H1 (cell line): Measurements from ENCODE around the gene HES1. TPM values are rescaled to one million over a fixed set of nuclear protein-coding genes. Genes with fewer than 3 reads are reported as not detected.

Experiments used
- CTCF ChIA-PET: fragments of 300-600 bp; sonication (Branson Sonifier 250); formaldehyde crosslinking; loops from one replicate; lab custom pipeline; 2021; ENCODE audit not compliant: partially characterized antibody; lab: Charles Lee
- POLR2A ChIA-PET: fragments of 300-600 bp; sonication (Branson Sonifier 250); formaldehyde crosslinking; loops from one replicate; lab custom pipeline; 2021; ENCODE audit warnings: inconsistent platforms; ENCODE audit not compliant: partially characterized antibody; lab: Charles Lee
- DNase-seq, 2 experiments: peaks; one replicate each; pipeline versions ENCODE4 v3.0.0 to v3.0.0-alpha.2; 2010 to 2022; ENCODE audit warnings: low spot score in 2 of 2, low read depth in 1 of 2, mixed read lengths in 1 of 2
- FAIRE-seq: peaks from 2 replicates; lab custom pipeline; 2011; peaks lifted over from hg19 to GRCh38; lab: Jason Lieb, UNC
- H2AFZ ChIP-seq: 2 replicates; pipeline ENCODE4 v1.8.1; 2012; ENCODE audit warnings: low read length, inconsistent platforms
- H2AK5ac ChIP-seq: 2 replicates; pipeline ENCODE4 v1.6.1; 2013; ENCODE audit warnings: low read depth, low read length
- H2BK120ac ChIP-seq: replicated peaks from 2 replicates; pipeline ENCODE3; 2013; ENCODE audit warnings: low read depth, low read length, inconsistent platforms
- H2BK12ac ChIP-seq: 2 replicates; pipeline ENCODE4 v1.6.1; 2013; ENCODE audit warnings: low read depth, low read length
- H2BK15ac ChIP-seq: 2 replicates; pipeline ENCODE4 v1.6.1; 2013; ENCODE audit warnings: low read length
- H2BK20ac ChIP-seq: 2 replicates; pipeline ENCODE4 v1.6.1; 2013; ENCODE audit warnings: low read length
- H2BK5ac ChIP-seq: 2 replicates; pipeline ENCODE4 v1.6.1; 2013; ENCODE audit warnings: low read depth, low read length
- H3K14ac ChIP-seq: 2 replicates; pipeline ENCODE4 v1.6.1; 2013; ENCODE audit warnings: inconsistent platforms; ENCODE audit not compliant: insufficient read length
- H3K18ac ChIP-seq: 2 replicates; pipeline ENCODE4 v1.6.1; 2013; ENCODE audit warnings: low read length; ENCODE audit errors: extremely low read depth
- H3K23ac ChIP-seq: 2 replicates; pipeline ENCODE4 v1.6.1; 2013; ENCODE audit warnings: inconsistent platforms; ENCODE audit not compliant: insufficient read length
- H3K23me2 ChIP-seq: 2 replicates; pipeline ENCODE4 v1.6.1; 2013; ENCODE audit warnings: low read depth, low read length
- H3K27ac ChIP-seq: 2 replicates; pipeline ENCODE4 v1.6.1; 2011; ENCODE audit warnings: low read depth, low read length, inconsistent platforms
- H3K27me3 ChIP-seq, 4 experiments: replicated peaks in 1 of 4; 1 replicate in 1 of 4; 2 replicates in 3 of 4; pipeline versions ENCODE4 v1.6.1 to v1.8.1; 2011 to 2013; ENCODE audit warnings: low read length in 3 of 4, mild to moderate bottlenecking in 3 of 4, inconsistent platforms in 2 of 4, mixed read lengths in 2 of 4, moderate library complexity in 1 of 4; ENCODE audit not compliant: control insufficient read depth in 3 of 4, insufficient read depth in 3 of 4; ENCODE audit errors: extremely low read depth in 1 of 4
- H3K36me3 ChIP-seq, 4 experiments: 2 replicates each; pipeline versions ENCODE4 v1.6.1 to v1.8.1; 2011 to 2013; ENCODE audit warnings: mild to moderate bottlenecking in 4 of 4, low read length in 3 of 4, moderate library complexity in 2 of 4, control low read depth in 1 of 4, inconsistent platforms in 1 of 4; ENCODE audit not compliant: insufficient read depth in 4 of 4, control insufficient read depth in 2 of 4
- H3K4ac ChIP-seq: replicated peaks from 2 replicates; pipeline ENCODE3; 2013; ENCODE audit warnings: low read length, low read depth, mixed read lengths, inconsistent platforms; ENCODE audit not compliant: insufficient read length
- H3K4me1 ChIP-seq, 4 experiments: replicated peaks in 1 of 4; 1 replicate in 1 of 4; 2 replicates in 3 of 4; pipeline versions ENCODE4 v1.6.1 to v1.8.1; 2011 to 2013; ENCODE audit warnings: low read length in 3 of 4, inconsistent platforms in 2 of 4, mixed read lengths in 1 of 4; ENCODE audit not compliant: insufficient read depth in 4 of 4, control insufficient read depth in 3 of 4
- H3K4me2 ChIP-seq, 2 experiments: 2 replicates each; pipeline versions ENCODE4 v1.6.1 to v1.8.1; 2011 to 2013; ENCODE audit warnings: low read depth in 2 of 2, low read length in 2 of 2, control low read depth in 1 of 2, inconsistent platforms in 1 of 2, mild to moderate bottlenecking in 1 of 2; ENCODE audit not compliant: insufficient read depth in 1 of 2
- H3K4me3 ChIP-seq, 4 experiments: fragments of 200-600, 300-600 bp in 1 of 4; sonication (generic), shearing (Covaris generic), sonication (Bioruptor Twin) in 1 of 4; 2 replicates each; pipeline versions ENCODE4 v1.5.1 to v1.8.1; 2011 to 2016; ENCODE audit warnings: low read length in 4 of 4, low read depth in 3 of 4, control low read depth in 2 of 4, inconsistent platforms in 2 of 4, mild to moderate bottlenecking in 2 of 4, mixed read lengths in 1 of 4, moderate library complexity in 1 of 4; ENCODE audit not compliant: insufficient read depth in 2 of 4; ENCODE audit errors: extremely low read depth in 1 of 4
- H3K56ac ChIP-seq: replicated peaks from 2 replicates; pipeline ENCODE3; 2013; ENCODE audit warnings: low read depth, mild to moderate bottlenecking, mixed read lengths, low read length, inconsistent platforms; ENCODE audit not compliant: insufficient read length
- H3K79me1 ChIP-seq: 2 replicates; pipeline ENCODE4 v1.6.1; 2013; ENCODE audit warnings: low read depth, low read length, control low read depth
- H3K79me2 ChIP-seq, 2 experiments: 2 replicates each; pipeline versions ENCODE4 v1.6.1 to v1.8.1; 2012 to 2013; ENCODE audit warnings: low read length in 2 of 2, mild to moderate bottlenecking in 2 of 2, inconsistent platforms in 1 of 2; ENCODE audit not compliant: insufficient read depth in 2 of 2, control insufficient read depth in 1 of 2
- H3K9ac ChIP-seq, 4 experiments: replicated peaks in 1 of 4; 1 replicate in 1 of 4; 2 replicates in 3 of 4; pipeline versions ENCODE4 v1.6.1 to v1.8.1; 2011 to 2013; ENCODE audit warnings: low read depth in 3 of 4, low read length in 3 of 4, control low read depth in 2 of 4, mild to moderate bottlenecking in 2 of 4, moderate library complexity in 2 of 4, inconsistent platforms in 1 of 4; ENCODE audit errors: extremely low read depth in 1 of 4
- H3K9me3 ChIP-seq, 2 experiments: 2 replicates each; pipeline versions ENCODE4 v1.6.1 to v1.8.1; 2012 to 2013; ENCODE audit warnings: mild to moderate bottlenecking in 2 of 2, moderate library complexity in 2 of 2, control low read depth in 1 of 2, inconsistent platforms in 1 of 2, low read depth in 1 of 2, low read length in 1 of 2, mixed read lengths in 1 of 2; ENCODE audit not compliant: insufficient read depth in 2 of 2
- H4K20me1 ChIP-seq, 2 experiments: replicated peaks in 1 of 2; 2 replicates each; pipeline versions ENCODE3 to v1.8.1; 2011 to 2013; ENCODE audit warnings: inconsistent platforms in 2 of 2, low read length in 2 of 2, mild to moderate bottlenecking in 1 of 2; ENCODE audit not compliant: insufficient read depth in 2 of 2, control insufficient read depth in 1 of 2
- H4K5ac ChIP-seq: 2 replicates; pipeline ENCODE4 v1.6.1; 2013; ENCODE audit warnings: low read length, low read depth, mixed read lengths, inconsistent platforms; ENCODE audit not compliant: insufficient read length
- H4K8ac ChIP-seq: 2 replicates; pipeline ENCODE4 v1.8.0; 2013; ENCODE audit warnings: mild to moderate bottlenecking, moderate library complexity, low read length, inconsistent platforms; ENCODE audit not compliant: insufficient read depth; ENCODE audit errors: extremely low read depth
- H4K91ac ChIP-seq: replicated peaks from 2 replicates; pipeline ENCODE3; 2013; ENCODE audit warnings: low read length, mixed read lengths, inconsistent platforms; ENCODE audit not compliant: insufficient read length
- CEBPB ChIP-seq: IDR thresholded peaks from 2 replicates; pipeline ENCODE4 v1.6.1; 2012; ENCODE audit warnings: low read depth, low read length
- CHD1 ChIP-seq: IDR thresholded peaks from 2 replicates; pipeline ENCODE4 v1.6.1; 2012; ENCODE audit warnings: low read depth, low read length, improper control_type of control experiment
- EGR1 ChIP-seq: IDR thresholded peaks from 2 replicates; pipeline ENCODE4 v1.6.1; 2011; ENCODE audit warnings: low read depth, low read length, borderline replicate concordance
- HDAC6 ChIP-seq: IDR thresholded peaks from one replicate; pipeline ENCODE4 v1.7.1; 2012; ENCODE audit warnings: low read depth, mild to moderate bottlenecking, inconsistent platforms, low read length, moderate library complexity
- MAFK ChIP-seq: IDR thresholded peaks from 2 replicates; pipeline ENCODE4 v1.6.1; 2012; ENCODE audit warnings: low read depth, mild to moderate bottlenecking, improper control_type of control experiment, low read length
- POU5F1 ChIP-seq: IDR thresholded peaks from 2 replicates; pipeline ENCODE4 v1.6.1; 2011; ENCODE audit warnings: low read depth, mild to moderate bottlenecking, low read length, moderate library complexity
- SP4 ChIP-seq: IDR thresholded peaks from 2 replicates; pipeline ENCODE4 v1.6.1; 2012; ENCODE audit warnings: low read length, inconsistent platforms
- SUZ12 ChIP-seq: fragments of 200-600 bp; sonication (generic); IDR thresholded peaks from 2 replicates; pipeline ENCODE4 v1.6.1; 2012; ENCODE audit warnings: mild to moderate bottlenecking, inconsistent platforms, low read length, moderate library complexity, mixed read lengths
- WGBS, 2 experiments: shearing (Covaris generic) in 1 of 2; methylation state at CpG; one replicate each; pipeline versions ENCODE4 v1.1.6 to v1.1.7; 2013 to 2015; ENCODE audit warnings: low lambda C conversion rate in 2 of 2, mixed read lengths in 2 of 2, inconsistent platforms in 1 of 2, low coverage in 1 of 2, missing lambda C conversion rate in 1 of 2; ENCODE audit not compliant: insufficient replicate concordance in 2 of 2, insufficient coverage in 1 of 2, insufficient read length in 1 of 2; ENCODE audit errors: extremely low coverage in 1 of 2, missing lambda C conversion rate in 1 of 2; 5-methylcytosine and 5-hydroxymethylcytosine counted together
- polyA plus RNA-seq, 7 experiments: library from polyadenylated mRNA; depleted of rRNA in 3 of 7; stranded (reverse) in 5 of 7; unstranded in 2 of 7; fragments of >200 nt in 5 of 7; fragments of 200-250 nt in 2 of 7; gene quantifications; 1 replicate in 5 of 7; 2 replicates in 1 of 7; 4 replicates in 1 of 7; pipeline versions ENCODE4 v1.2.1 to v1.2.3, GENCODE V29; 2011 to 2013; ENCODE audit warnings: missing spikeins in 2 of 7, mixed read lengths in 2 of 7
- total RNA-seq: library from RNA; stranded (reverse); fragmentation: NEBNext Ultra II Directional; extraction: Animal tissue kit (Norgen Biotek cat#: 25700); gene quantifications from 2 replicates; pipeline ENCODE4 v1.2.1, GENCODE V29; 2021
- TF ChIP-seq, protein P1 (sequence below), 3 experiments: IDR thresholded peaks; 1 replicate in 2 of 3; 2 replicates in 1 of 3; pipeline versions ENCODE4 v1.5.1 to v1.6.1; 2011; ENCODE audit warnings: low read length in 3 of 3, mild to moderate bottlenecking in 3 of 3, inconsistent platforms in 2 of 3, low read depth in 1 of 3, moderate library complexity in 1 of 3; ENCODE audit not compliant: insufficient read depth in 1 of 3; ENCODE audit errors: control extremely low read depth in 1 of 3
- TF ChIP-seq, protein P2 (sequence below): IDR thresholded peaks from 2 replicates; pipeline ENCODE4 v1.6.1; 2012; ENCODE audit warnings: inconsistent platforms

HES1 gene
- total and polyA plus RNA-seq, 2 of the 8 experiments (the other 6 are each of a cell fraction or from before 2014, with no cell fraction given): 7.9 to 12.9 TPM

- no peaks in the 10 kb centered on the region for H3K23me2 ChIP-seq
- H3K14ac ChIP-seq: no peak overlapping the region
- no peak overlapping the region for H2BK20ac ChIP-seq
- no peak overlapping the region for H3K23ac ChIP-seq
- H2AK5ac ChIP-seq: no peak overlapping the region
- H3K9ac ChIP-seq: no peak overlapping the region
- H2BK120ac ChIP-seq: no peak overlapping the region
- H3K4ac ChIP-seq: no peak overlapping the region
- POLR2A ChIA-PET: no interaction called here
- CTCF ChIA-PET: interaction anchor here (0.6 to 1.8 kb wide), 5 partner anchors 10 to 131 kb away, joined by 3 to 4 read pairs (median 3); no protein-coding TSS in a partner anchor
- H4K5ac ChIP-seq: no peak overlapping the region
- H3K56ac ChIP-seq: no peak overlapping the region
- H2AFZ ChIP-seq: no peak overlapping the region
- no peaks in the 10 kb centered on the region; a peak in 1 of 7 replicates for H3K27me3 ChIP-seq
- H2BK15ac ChIP-seq: no peak overlapping the region
- H2BK5ac ChIP-seq: 0 out of 2 replicates have a peak overlapping the region, but pooled peaks have one; percentile 39
- H3K9me3 ChIP-seq: no peaks in the 10 kb centered on the region
- H4K91ac ChIP-seq: no peak overlapping the region
- H3K18ac ChIP-seq: no peak overlapping the region
- peaks cover 0 to 12% (median 0%) of the 10 kb centered on the region in 4 experiments; a peak in 4 of 7 replicates for H3K4me1 ChIP-seq
- no peaks in the 10 kb centered on the region for H3K79me1 ChIP-seq
- no peak overlapping the region for H4K8ac ChIP-seq
- FAIRE-seq: no peak
- WGBS, 2 experiments: 82% methylated on average over 15 of the region's 15 CpGs; no CpG with 5 or more reads in 1 of the 2 experiments
- H3K4me3 ChIP-seq: no peak overlapping the region
- no peak overlapping the region for H2BK12ac ChIP-seq
- no peaks in the 10 kb centered on the region for H3K36me3 ChIP-seq
- no peaks in the 10 kb centered on the region for H4K20me1 ChIP-seq
- H3K79me2 ChIP-seq: no peaks in the 10 kb centered on the region
- no peak overlapping the region for H3K27ac ChIP-seq
- no peak for DNase-seq
- H3K4me2 ChIP-seq: no peak overlapping the region
- TF ChIP-seq, protein P1, sequence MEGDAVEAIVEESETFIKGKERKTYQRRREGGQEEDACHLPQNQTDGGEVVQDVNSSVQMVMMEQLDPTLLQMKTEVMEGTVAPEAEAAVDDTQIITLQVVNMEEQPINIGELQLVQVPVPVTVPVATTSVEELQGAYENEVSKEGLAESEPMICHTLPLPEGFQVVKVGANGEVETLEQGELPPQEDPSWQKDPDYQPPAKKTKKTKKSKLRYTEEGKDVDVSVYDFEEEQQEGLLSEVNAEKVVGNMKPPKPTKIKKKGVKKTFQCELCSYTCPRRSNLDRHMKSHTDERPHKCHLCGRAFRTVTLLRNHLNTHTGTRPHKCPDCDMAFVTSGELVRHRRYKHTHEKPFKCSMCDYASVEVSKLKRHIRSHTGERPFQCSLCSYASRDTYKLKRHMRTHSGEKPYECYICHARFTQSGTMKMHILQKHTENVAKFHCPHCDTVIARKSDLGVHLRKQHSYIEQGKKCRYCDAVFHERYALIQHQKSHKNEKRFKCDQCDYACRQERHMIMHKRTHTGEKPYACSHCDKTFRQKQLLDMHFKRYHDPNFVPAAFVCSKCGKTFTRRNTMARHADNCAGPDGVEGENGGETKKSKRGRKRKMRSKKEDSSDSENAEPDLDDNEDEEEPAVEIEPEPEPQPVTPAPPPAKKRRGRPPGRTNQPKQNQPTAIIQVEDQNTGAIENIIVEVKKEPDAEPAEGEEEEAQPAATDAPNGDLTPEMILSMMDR (IDR thresholded peaks at IDR 0.05; ENCODE audit: control extremely low read depth in 1 of 3, insufficient read depth in 1 of 3, low read depth in 1 of 3, low read length in 3 of 3): no peak
- TF ChIP-seq CHD1 (no peak), SUZ12 (no peak), CEBPB (no peak), MAFK (no peak), POU5F1 (no peak), SP4 (no peak), EGR1 (no peak), HDAC6 (no peak)
- TF ChIP-seq, protein P2, sequence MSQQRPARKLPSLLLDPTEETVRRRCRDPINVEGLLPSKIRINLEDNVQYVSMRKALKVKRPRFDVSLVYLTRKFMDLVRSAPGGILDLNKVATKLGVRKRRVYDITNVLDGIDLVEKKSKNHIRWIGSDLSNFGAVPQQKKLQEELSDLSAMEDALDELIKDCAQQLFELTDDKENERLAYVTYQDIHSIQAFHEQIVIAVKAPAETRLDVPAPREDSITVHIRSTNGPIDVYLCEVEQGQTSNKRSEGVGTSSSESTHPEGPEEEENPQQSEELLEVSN: no peak
Measured at GRCh38 chr3:194100856-194101390, 35.0 kb upstream of the HES1 start.
